Neural cell (in vitro differentiated cells): Measurements from ENCODE around the gene ANKRD42. TPM values are rescaled to one million over a fixed set of nuclear protein-coding genes. Genes with fewer than 3 reads are reported as not detected.

ENCODE experiments used
- H2AFZ ChIP-seq: fragments of 200-600, 300-800 bp; sonication (generic), shearing (Covaris generic); 2 replicates; pipeline ENCODE4 v1.6.0; 2014; ENCODE audit warnings: low read depth, mild to moderate bottlenecking, antibody characterized with exemption, low read length, moderate library complexity
- H3F3A ChIP-seq: fragments of 200-600 bp; shearing (Covaris generic); 2 replicates; pipeline ENCODE4 v1.6.1; 2016; ENCODE audit warnings: mild to moderate bottlenecking, moderate library complexity, mixed read lengths, antibody characterized with exemption, low read length; ENCODE audit not compliant: insufficient read depth, poor library complexity, severe bottlenecking
- H3K27ac ChIP-seq: fragments of 200-600, 300-800 bp; sonication (generic), shearing (Covaris generic); 2 replicates; pipeline ENCODE4 v1.5.1; 2014; ENCODE audit warnings: mild to moderate bottlenecking, low read length, moderate library complexity
- H3K27me3 ChIP-seq: fragments of 300-800, 200-600 bp; sonication (generic), shearing (Covaris generic); 2 replicates; pipeline ENCODE4 v1.6.0; 2014; ENCODE audit warnings: mild to moderate bottlenecking, low read depth, low read length, moderate library complexity; ENCODE audit not compliant: insufficient read depth
- H3K36me3 ChIP-seq: fragments of 300-800, 200-600 bp; sonication (generic), shearing (Covaris generic); 2 replicates; pipeline ENCODE4 v1.5.1; 2014; ENCODE audit warnings: mild to moderate bottlenecking, antibody characterized with exemption, low read length, moderate library complexity; ENCODE audit not compliant: insufficient read depth
- H3K4me2 ChIP-seq: fragments of 300-800, 200-600 bp; sonication (generic), shearing (Covaris generic); 2 replicates; pipeline ENCODE4 v1.6.0; 2014; ENCODE audit warnings: mild to moderate bottlenecking, low read length
- H3K4me3 ChIP-seq: fragments of 300-800, 200-600 bp; sonication (generic), shearing (Covaris generic); 2 replicates; pipeline ENCODE4 v1.5.1; 2014; ENCODE audit warnings: mild to moderate bottlenecking, low read length, moderate library complexity
- H3K79me2 ChIP-seq: fragments of 200-600 bp; shearing (Covaris generic); replicated peaks from 2 replicates; pipeline ENCODE4 v1.6.0; 2014; ENCODE audit warnings: mild to moderate bottlenecking, low read length, moderate library complexity; ENCODE audit not compliant: insufficient read depth
- H3K9ac ChIP-seq: fragments of 300-800, 200-600 bp; sonication (generic), shearing (Covaris generic); 2 replicates; pipeline ENCODE4 v1.6.1; 2016; ENCODE audit warnings: mild to moderate bottlenecking, low read length, mixed read lengths
- H3K9me2 ChIP-seq: fragments of 200-600 bp; shearing (Covaris generic); 2 replicates; pipeline ENCODE4 v1.6.1; 2016; ENCODE audit warnings: mild to moderate bottlenecking, low read length, mixed read lengths; ENCODE audit not compliant: insufficient read depth
- H3K9me3 ChIP-seq: fragments of 200-600, 300-800 bp; sonication (generic), shearing (Covaris generic); 2 replicates; pipeline ENCODE4 v1.6.1; 2016; ENCODE audit warnings: mild to moderate bottlenecking, mixed run types, low read length, moderate library complexity, mixed read lengths
- H4K20me1 ChIP-seq: fragments of 200-600 bp; shearing (Covaris generic); 2 replicates; pipeline ENCODE4 v1.6.1; 2016; ENCODE audit warnings: mild to moderate bottlenecking, mixed run types; ENCODE audit not compliant: insufficient read depth
- CTCF ChIP-seq: fragments of 450-650 bp; IDR thresholded peaks from 2 replicates; pipeline ENCODE4 v1.5.1; 2014; ENCODE audit warnings: antibody characterized with exemption, mild to moderate bottlenecking, moderate library complexity; ENCODE audit not compliant: poor library complexity, severe bottlenecking
- EP300 ChIP-seq: fragments of 450-650 bp; conservative IDR thresholded peaks from 2 replicates; pipeline ENCODE4 v1.6.1; 2014; ENCODE audit warnings: antibody characterized with exemption, mild to moderate bottlenecking, moderate library complexity; ENCODE audit not compliant: poor library complexity, severe bottlenecking
- EZH2 ChIP-seq: fragments of 200-600, 300-800 bp; shearing (Covaris generic), sonication (generic); IDR thresholded peaks from 2 replicates; pipeline ENCODE4 v1.6.1; 2014; ENCODE audit warnings: antibody characterized with exemption, low read length, borderline replicate concordance, mild to moderate bottlenecking; ENCODE audit not compliant: insufficient read depth, poor library complexity, severe bottlenecking
- MXI1 ChIP-seq: fragments of 450-650 bp; conservative IDR thresholded peaks from 2 replicates; pipeline ENCODE4 v1.6.1; 2014; ENCODE audit warnings: antibody characterized with exemption, mild to moderate bottlenecking; ENCODE audit not compliant: poor library complexity, severe bottlenecking
- POLR2AphosphoS5 ChIP-seq: IDR thresholded peaks from 2 replicates; pipeline ENCODE4 v1.6.1; 2012
- RAD21 ChIP-seq: fragments of 450-650 bp; conservative IDR thresholded peaks from 2 replicates; pipeline ENCODE4 v1.6.1; 2014; ENCODE audit warnings: antibody characterized with exemption, mild to moderate bottlenecking, moderate library complexity
- REST ChIP-seq: IDR thresholded peaks from 2 replicates; pipeline ENCODE4 v1.6.1; 2012; ENCODE audit warnings: borderline replicate concordance
- SMC3 ChIP-seq: fragments of 450-650 bp; conservative IDR thresholded peaks from 2 replicates; pipeline ENCODE4 v1.6.1; 2014; ENCODE audit warnings: antibody characterized with exemption, mild to moderate bottlenecking, moderate library complexity; ENCODE audit not compliant: poor library complexity
- TAF1 ChIP-seq: IDR thresholded peaks from 2 replicates; pipeline ENCODE4 v1.6.1; 2012; ENCODE audit warnings: low read depth
- polyA plus RNA-seq: library from polyadenylated mRNA; depleted of rRNA; stranded (reverse); fragments of >200 nt; gene quantifications from 2 replicates; pipeline ENCODE4 v1.2.3, GENCODE V29; 2014

ANKRD42 gene
- polyA plus RNA-seq, 1 donor from 2014 or later = 16.1 TPM

- no peak overlapping the region for H3K4me2 ChIP-seq
- no peaks in the 10 kb centered on the region for H3F3A ChIP-seq
- TF ChIP-seq REST (no peak), MXI1 (no peak)
- no peaks in the 10 kb centered on the region for H3K36me3 ChIP-seq
- H3K79me2 ChIP-seq = no peaks in the 10 kb centered on the region
- H3K9me2 ChIP-seq = no peaks in the 10 kb centered on the region
- no peaks in the 10 kb centered on the region for H4K20me1 ChIP-seq
- H3K9me3 ChIP-seq = no peaks in the 10 kb centered on the region
- no peak overlapping the region for H2AFZ ChIP-seq
- no peak overlapping the region for H3K27ac ChIP-seq
- no peaks in the 10 kb centered on the region for H3K27me3 ChIP-seq
- H3K9ac ChIP-seq = no peak overlapping the region
- H3K4me3 ChIP-seq = no peak overlapping the region
Observed at GRCh38 chr11:83252941-83253340, 59.4 kb downstream of the ANKRD42 start.

GRCh38 chr11:83255366-83255765, 61.9 kb downstream of the ANKRD42 start:
- H3K4me2 ChIP-seq = no peak overlapping the region
- no peak overlapping the region for H3K4me3 ChIP-seq
- no peak overlapping the region for H2AFZ ChIP-seq
- no peaks in the 10 kb centered on the region for H3K9me3 ChIP-seq
- H3F3A ChIP-seq = no peaks in the 10 kb centered on the region
- H4K20me1 ChIP-seq = no peaks in the 10 kb centered on the region
- H3K36me3 ChIP-seq = peaks cover 7% of the 10 kb centered on the region
- H3K79me2 ChIP-seq = no peaks in the 10 kb centered on the region
- no peaks in the 10 kb centered on the region for H3K9me2 ChIP-seq
- TF ChIP-seq EZH2 (no peak), TAF1 (no peak), MXI1 (no peak), REST (no peak), EP300 (no peak), SMC3 (no peak), RAD21 (no peak), POLR2AphosphoS5 (no peak), CTCF (no peak)
- no peaks in the 10 kb centered on the region for H3K27me3 ChIP-seq
- no peak overlapping the region for H3K9ac ChIP-seq
- no peak overlapping the region for H3K27ac ChIP-seq
